Lung (tissue), 12 donors: ENCODE data around the gene CUBN. TPM values are rescaled to one million over a fixed set of nuclear protein-coding genes. Genes with fewer than 3 reads are reported as not detected.

ENCODE experiments used
- ATAC-seq: fragments of 200-7000 bp; cut with Tn5 transposase; one replicate; pipeline ENCODE4 v1.9.1; 2020; ENCODE audit warnings: moderate number of reproducible peaks; ENCODE audit not compliant: insufficient read depth, low FRiP score
- DNase-seq, 3 donors: peaks; one replicate each; pipeline ENCODE4 v3.0.0-alpha.2; 2013 to 2017
- H3K27ac ChIP-seq, 2 donors: one replicate each; pipeline ENCODE4 v1.5.1; 2013; ENCODE audit warnings: mild to moderate bottlenecking in 2 of 2, moderate library complexity in 2 of 2, control low read depth in 1 of 2, inconsistent platforms in 1 of 2, low read depth in 1 of 2, low read length in 1 of 2
- H3K27me3 ChIP-seq, 3 donors: one replicate each; pipeline ENCODE4 v1.5.1; 2013; ENCODE audit warnings: low read length in 2 of 3; ENCODE audit not compliant: control insufficient read depth in 3 of 3, insufficient read depth in 3 of 3
- H3K36me3 ChIP-seq, 4 donors: one replicate each; pipeline ENCODE4 v1.5.1; 2013; ENCODE audit warnings: low read length in 4 of 4, mild to moderate bottlenecking in 1 of 4, moderate library complexity in 1 of 4; ENCODE audit not compliant: control insufficient read depth in 4 of 4, insufficient read depth in 4 of 4
- H3K4me1 ChIP-seq, 5 donors: one replicate each; pipeline ENCODE4 v1.5.1; 2013; ENCODE audit warnings: low read length in 5 of 5, mild to moderate bottlenecking in 2 of 5, moderate library complexity in 1 of 5; ENCODE audit not compliant: control insufficient read depth in 5 of 5, insufficient read depth in 5 of 5
- H3K4me3 ChIP-seq: one replicate; pipeline ENCODE4 v1.5.1; 2013; ENCODE audit warnings: mild to moderate bottlenecking, control low read depth, moderate library complexity
- H3K9ac ChIP-seq, 2 donors: one replicate each; pipeline ENCODE4 v1.5.1; 2013; ENCODE audit warnings: low read length in 2 of 2, control low read depth in 1 of 2; ENCODE audit not compliant: insufficient read depth in 1 of 2
- H3K9me3 ChIP-seq, 4 donors: one replicate each; pipeline ENCODE4 v1.5.1; 2013; ENCODE audit warnings: low read length in 3 of 4, mild to moderate bottlenecking in 1 of 4, moderate library complexity in 1 of 4; ENCODE audit not compliant: control insufficient read depth in 4 of 4, insufficient read depth in 3 of 4
- WGBS, 2 donors: extraction: QIAGEN DNeasy Blood & Tissue Kit; methylation state at CpG; one replicate each; pipeline ENCODE4 v1.1.7; 2013; 5-methylcytosine and 5-hydroxymethylcytosine counted together
- polyA plus RNA-seq, 2 donors: library from polyadenylated mRNA; stranded (reverse); fragments of 200-250 nt; gene quantifications; one replicate each; pipeline ENCODE4 v1.2.1, GENCODE V29; 2013
- total RNA-seq, 2 donors: library from RNA; depleted of rRNA in 1 of 2; stranded (reverse); fragments of >200 nt in 1 of 2; gene quantifications; one replicate each; pipeline ENCODE4 v1.2.1, GENCODE V29; 2014 to 2021
- TF ChIP-seq, protein P1 (sequence below): IDR thresholded peaks from 2 replicates; pipeline ENCODE4 v1.5.1; 2012; ENCODE audit warnings: mild to moderate bottlenecking; ENCODE audit errors: control extremely low read depth, extremely low read depth
- donor health status: control.
- donor health status: control.
- donor health status: Bipolar disorder and iron deficiency.
- donor health status: healthy.
- donor health status: DM: yes; HTN: yes; CAD: no.

CUBN gene
- total and polyA plus RNA-seq, 4 donors = 0.33 to 5.1 (median 1.0) TPM

DNA sequence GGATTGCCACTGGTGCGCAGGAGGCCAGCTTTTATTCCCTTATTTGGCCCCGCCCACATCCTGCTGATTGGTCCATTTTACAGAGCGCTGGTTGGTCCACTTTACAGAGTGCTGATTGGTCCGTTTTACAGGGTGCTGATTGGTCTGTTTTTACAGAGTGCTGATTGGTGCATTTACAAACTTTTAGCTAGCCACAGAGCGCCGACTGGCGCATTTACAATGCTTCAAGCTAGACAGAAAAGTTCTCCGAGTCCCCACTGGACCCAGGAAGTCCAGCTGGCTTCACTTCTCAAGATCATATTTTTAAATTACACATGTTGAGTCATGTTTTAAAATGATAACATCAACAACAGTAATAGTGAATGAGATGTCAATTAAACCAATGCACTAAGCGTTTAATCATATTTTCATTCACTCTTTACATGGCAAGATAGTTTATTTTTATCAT is 128.3 kb downstream of the CUBN start:
- H3K9me3 ChIP-seq = no peaks in the 10 kb centered on the region
- no peak overlapping the region for H3K4me3 ChIP-seq
- WGBS, 2 donors = 91 to 93% methylated on average over 9 of the region's 9 CpGs
- H3K36me3 ChIP-seq = no peaks in the 10 kb centered on the region
- H3K4me1 ChIP-seq = peaks cover 0 to 29% (median 6%) of the 10 kb centered on the region in 5 donors
- DNase-seq (no peak), ATAC-seq (no peak)
- H3K9ac ChIP-seq = peak overlapping the region in 1 of 2 donors; percentile 77
- TF ChIP-seq, protein P1, sequence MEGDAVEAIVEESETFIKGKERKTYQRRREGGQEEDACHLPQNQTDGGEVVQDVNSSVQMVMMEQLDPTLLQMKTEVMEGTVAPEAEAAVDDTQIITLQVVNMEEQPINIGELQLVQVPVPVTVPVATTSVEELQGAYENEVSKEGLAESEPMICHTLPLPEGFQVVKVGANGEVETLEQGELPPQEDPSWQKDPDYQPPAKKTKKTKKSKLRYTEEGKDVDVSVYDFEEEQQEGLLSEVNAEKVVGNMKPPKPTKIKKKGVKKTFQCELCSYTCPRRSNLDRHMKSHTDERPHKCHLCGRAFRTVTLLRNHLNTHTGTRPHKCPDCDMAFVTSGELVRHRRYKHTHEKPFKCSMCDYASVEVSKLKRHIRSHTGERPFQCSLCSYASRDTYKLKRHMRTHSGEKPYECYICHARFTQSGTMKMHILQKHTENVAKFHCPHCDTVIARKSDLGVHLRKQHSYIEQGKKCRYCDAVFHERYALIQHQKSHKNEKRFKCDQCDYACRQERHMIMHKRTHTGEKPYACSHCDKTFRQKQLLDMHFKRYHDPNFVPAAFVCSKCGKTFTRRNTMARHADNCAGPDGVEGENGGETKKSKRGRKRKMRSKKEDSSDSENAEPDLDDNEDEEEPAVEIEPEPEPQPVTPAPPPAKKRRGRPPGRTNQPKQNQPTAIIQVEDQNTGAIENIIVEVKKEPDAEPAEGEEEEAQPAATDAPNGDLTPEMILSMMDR = no peak
- no peaks in the 10 kb centered on the region for H3K27me3 ChIP-seq
- H3K27ac ChIP-seq = no peak overlapping the region

DNA sequence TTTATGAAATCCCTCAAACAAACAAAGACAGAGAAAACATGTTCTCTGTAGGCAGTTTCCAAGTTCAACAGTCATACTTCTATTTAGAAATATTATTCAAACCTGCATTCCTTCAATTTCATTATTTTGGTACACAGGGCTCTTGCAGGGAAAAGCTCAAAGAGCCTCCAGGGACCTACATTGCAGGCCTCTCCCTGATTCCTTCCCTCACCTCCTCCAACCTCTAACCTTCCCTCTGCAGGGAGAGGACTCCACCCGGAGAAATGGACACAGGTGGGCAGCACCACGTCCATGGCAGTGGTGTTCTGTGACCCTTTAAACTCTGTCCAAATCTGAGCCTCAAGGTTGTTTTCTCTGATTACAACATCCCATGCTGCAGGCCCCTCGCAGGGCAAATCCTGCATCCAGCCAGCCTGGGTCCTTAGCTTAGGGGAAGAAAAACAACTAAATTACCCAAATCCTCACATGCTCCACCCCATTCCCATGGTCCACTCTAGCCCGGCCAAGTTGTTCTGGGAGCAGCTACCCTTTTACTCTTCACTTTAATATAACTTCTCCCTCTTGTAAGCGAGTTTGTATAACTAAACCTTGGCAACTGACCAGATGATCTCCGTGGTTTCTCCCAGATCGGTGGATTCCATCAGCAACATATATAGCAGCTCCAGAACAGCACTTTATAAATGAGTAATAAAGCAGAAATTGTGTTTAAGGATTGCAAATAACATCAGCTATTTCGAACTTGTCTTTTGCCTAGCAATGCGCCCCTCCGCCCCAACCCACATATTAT is 129.8 kb downstream of the CUBN start:
- DNase-seq (peak in 1 of 3 donors; percentile 63), ATAC-seq (no peak)
- H3K27ac ChIP-seq = no peak overlapping the region
- H3K4me3 ChIP-seq = no peak overlapping the region
- H3K36me3 ChIP-seq = no peaks in the 10 kb centered on the region
- WGBS, 2 donors = 70 to 77% methylated on average over 10 of the region's 10 CpGs
- H3K27me3 ChIP-seq = no peaks in the 10 kb centered on the region
- no peak overlapping the region for H3K9ac ChIP-seq
- H3K9me3 ChIP-seq = no peaks in the 10 kb centered on the region
- H3K4me1 ChIP-seq = peaks cover 5 to 32% (median 7%) of the 10 kb centered on the region in 5 donors
- TF ChIP-seq, protein P1 = no peak

DNA sequence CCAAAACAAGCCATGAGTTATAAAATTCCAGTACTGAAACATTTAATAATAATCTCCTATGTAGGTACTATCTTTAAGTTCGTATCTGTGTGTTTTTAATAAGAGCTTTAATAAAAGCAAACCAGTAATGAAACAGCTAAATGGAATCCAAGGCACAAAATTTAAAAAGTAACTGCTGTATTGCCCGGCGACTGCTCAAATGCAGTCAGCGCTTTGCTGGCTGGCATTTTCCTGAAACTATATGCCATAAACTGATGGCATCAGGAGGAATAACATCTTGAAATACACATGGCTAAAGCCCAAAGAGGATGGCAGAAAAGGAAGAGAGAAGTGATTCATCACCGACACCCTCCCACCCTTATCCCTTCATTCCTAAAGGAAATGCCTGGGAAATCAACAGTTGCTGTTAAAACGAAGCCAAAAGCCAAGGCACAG is 133.1 kb downstream of the CUBN start:
- WGBS, 2 donors = 22 to 37% methylated on average over 6 of the region's 6 CpGs
- TF ChIP-seq, protein P1 = no peak
- no peaks in the 10 kb centered on the region for H3K27me3 ChIP-seq
- H3K9ac ChIP-seq = peak overlapping the region; percentile 16 to 37
- peak overlapping the region; percentile 9 to 61 for H3K27ac ChIP-seq
- H3K36me3 ChIP-seq = no peaks in the 10 kb centered on the region
- H3K4me1 ChIP-seq = peaks cover 5 to 25% (median 6%) of the 10 kb centered on the region in 5 donors
- H3K4me3 ChIP-seq = no peak overlapping the region
- DNase-seq = peak; percentile 23 to 62 (median 53)
- H3K9me3 ChIP-seq = no peaks in the 10 kb centered on the region
- ATAC-seq = no peak
